HL-60 (cell line): ENCODE measurements around the gene B3GAT2.

ENCODE experiments used
- POLR2AphosphoS5 ChIP-seq: IDR thresholded peaks from 2 replicates; pipeline ENCODE4 v1.6.1; 2012; ENCODE audit warnings: low read depth
- TF ChIP-seq, protein P1 (sequence below): IDR thresholded peaks from one replicate; pipeline ENCODE4 v1.5.1; 2011; ENCODE audit warnings: low read length, control low read depth, inconsistent platforms; ENCODE audit not compliant: insufficient read depth
- TF ChIP-seq, protein P2 (sequence below): IDR thresholded peaks from 2 replicates; pipeline ENCODE4 v1.6.1; 2012; ENCODE audit warnings: low read depth; ENCODE audit not compliant: insufficient replicate concordance

DNA sequence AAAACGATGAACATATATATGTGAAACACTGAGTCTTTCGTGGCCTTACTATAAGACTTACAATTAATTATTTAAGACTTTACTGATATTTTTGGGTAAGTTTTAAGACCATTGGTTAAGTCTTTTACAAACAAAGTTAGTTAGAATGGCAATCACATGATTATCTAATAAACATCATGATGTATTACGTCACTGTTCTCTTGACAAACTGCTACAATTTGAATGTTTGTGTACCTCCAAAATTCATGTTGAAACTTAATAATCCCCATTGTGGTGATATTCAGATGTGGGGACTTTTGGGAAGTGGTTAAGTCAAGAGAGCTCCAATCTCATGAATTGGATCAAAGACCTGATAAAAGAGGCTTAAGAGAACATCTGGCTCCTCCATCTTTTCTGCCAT is 25.9 kb upstream of the B3GAT2 start:
- TF ChIP-seq, protein P1, sequence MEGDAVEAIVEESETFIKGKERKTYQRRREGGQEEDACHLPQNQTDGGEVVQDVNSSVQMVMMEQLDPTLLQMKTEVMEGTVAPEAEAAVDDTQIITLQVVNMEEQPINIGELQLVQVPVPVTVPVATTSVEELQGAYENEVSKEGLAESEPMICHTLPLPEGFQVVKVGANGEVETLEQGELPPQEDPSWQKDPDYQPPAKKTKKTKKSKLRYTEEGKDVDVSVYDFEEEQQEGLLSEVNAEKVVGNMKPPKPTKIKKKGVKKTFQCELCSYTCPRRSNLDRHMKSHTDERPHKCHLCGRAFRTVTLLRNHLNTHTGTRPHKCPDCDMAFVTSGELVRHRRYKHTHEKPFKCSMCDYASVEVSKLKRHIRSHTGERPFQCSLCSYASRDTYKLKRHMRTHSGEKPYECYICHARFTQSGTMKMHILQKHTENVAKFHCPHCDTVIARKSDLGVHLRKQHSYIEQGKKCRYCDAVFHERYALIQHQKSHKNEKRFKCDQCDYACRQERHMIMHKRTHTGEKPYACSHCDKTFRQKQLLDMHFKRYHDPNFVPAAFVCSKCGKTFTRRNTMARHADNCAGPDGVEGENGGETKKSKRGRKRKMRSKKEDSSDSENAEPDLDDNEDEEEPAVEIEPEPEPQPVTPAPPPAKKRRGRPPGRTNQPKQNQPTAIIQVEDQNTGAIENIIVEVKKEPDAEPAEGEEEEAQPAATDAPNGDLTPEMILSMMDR = no peak
- TF ChIP-seq POLR2AphosphoS5 = no peak
- TF ChIP-seq, protein P2, sequence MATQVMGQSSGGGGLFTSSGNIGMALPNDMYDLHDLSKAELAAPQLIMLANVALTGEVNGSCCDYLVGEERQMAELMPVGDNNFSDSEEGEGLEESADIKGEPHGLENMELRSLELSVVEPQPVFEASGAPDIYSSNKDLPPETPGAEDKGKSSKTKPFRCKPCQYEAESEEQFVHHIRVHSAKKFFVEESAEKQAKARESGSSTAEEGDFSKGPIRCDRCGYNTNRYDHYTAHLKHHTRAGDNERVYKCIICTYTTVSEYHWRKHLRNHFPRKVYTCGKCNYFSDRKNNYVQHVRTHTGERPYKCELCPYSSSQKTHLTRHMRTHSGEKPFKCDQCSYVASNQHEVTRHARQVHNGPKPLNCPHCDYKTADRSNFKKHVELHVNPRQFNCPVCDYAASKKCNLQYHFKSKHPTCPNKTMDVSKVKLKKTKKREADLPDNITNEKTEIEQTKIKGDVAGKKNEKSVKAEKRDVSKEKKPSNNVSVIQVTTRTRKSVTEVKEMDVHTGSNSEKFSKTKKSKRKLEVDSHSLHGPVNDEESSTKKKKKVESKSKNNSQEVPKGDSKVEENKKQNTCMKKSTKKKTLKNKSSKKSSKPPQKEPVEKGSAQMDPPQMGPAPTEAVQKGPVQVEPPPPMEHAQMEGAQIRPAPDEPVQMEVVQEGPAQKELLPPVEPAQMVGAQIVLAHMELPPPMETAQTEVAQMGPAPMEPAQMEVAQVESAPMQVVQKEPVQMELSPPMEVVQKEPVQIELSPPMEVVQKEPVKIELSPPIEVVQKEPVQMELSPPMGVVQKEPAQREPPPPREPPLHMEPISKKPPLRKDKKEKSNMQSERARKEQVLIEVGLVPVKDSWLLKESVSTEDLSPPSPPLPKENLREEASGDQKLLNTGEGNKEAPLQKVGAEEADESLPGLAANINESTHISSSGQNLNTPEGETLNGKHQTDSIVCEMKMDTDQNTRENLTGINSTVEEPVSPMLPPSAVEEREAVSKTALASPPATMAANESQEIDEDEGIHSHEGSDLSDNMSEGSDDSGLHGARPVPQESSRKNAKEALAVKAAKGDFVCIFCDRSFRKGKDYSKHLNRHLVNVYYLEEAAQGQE = no peak
